OCI-LY7 (cell line): Measurements from ENCODE around the gene COL18A1. TPM values are rescaled to one million over a fixed set of nuclear protein-coding genes. Genes with fewer than 3 reads are reported as not detected.

Source experiments
- Bru-seq: library from RNA; stranded (reverse); fragments of 400-500 nt; gene quantifications from one replicate; lab custom pipeline; 2021; lab: Mats Ljungman, UMichigan
- BruChase-seq, 2 experiments: library from RNA; stranded (reverse); fragments of 400-500 nt; gene quantifications; one replicate each; lab custom pipeline; 2021; lab: Mats Ljungman, UMichigan
- BruUV-seq: library from RNA; stranded (reverse); fragments of 400-500 nt; replicated peaks from 2 replicates; lab custom pipeline; 2021; lab: Mats Ljungman, UMichigan
- CTCF ChIA-PET: fragments of 300-600 bp; sonication (Branson Sonifier 250); formaldehyde crosslinking; loops from one replicate; lab custom pipeline; 2022; ENCODE audit warnings: antibody characterized with exemption; ENCODE audit not compliant: unreplicated experiment; lab: Charles Lee
- POLR2A ChIA-PET: fragments of 300-600 bp; sonication (Branson Sonifier 250); formaldehyde crosslinking; loops from one replicate; lab custom pipeline; 2022; ENCODE audit warnings: antibody characterized with exemption; lab: Charles Lee
- DNase-seq: peaks from one replicate; pipeline ENCODE4 v3.0.0-alpha.2; 2015; ENCODE audit warnings: low spot score
- H2AFZ ChIP-seq: fragments of 200-600 bp; sonication (generic), shearing (Covaris generic); 2 replicates; pipeline ENCODE4 v1.6.1; 2014; ENCODE audit warnings: mild to moderate bottlenecking, antibody characterized with exemption, low read length, moderate library complexity
- H3K27ac ChIP-seq: fragments of 200-600 bp; sonication (generic); 2 replicates; pipeline ENCODE4 v1.5.1; 2014; ENCODE audit warnings: mixed run types, low read depth, mild to moderate bottlenecking, moderate library complexity, low read length, inconsistent platforms; ENCODE audit not compliant: poor library complexity, severe bottlenecking
- H3K36me3 ChIP-seq: fragments of 200-600 bp; sonication (generic); 2 replicates; pipeline ENCODE4 v1.6.1; 2014; ENCODE audit warnings: mild to moderate bottlenecking, antibody characterized with exemption, low read length, moderate library complexity, mixed read lengths; ENCODE audit not compliant: insufficient read depth
- H3K4me1 ChIP-seq: fragments of 200-600 bp; sonication (generic); 2 replicates; pipeline ENCODE4 v1.5.1; 2014; ENCODE audit warnings: mild to moderate bottlenecking, low read length; ENCODE audit not compliant: insufficient read depth, poor library complexity, severe bottlenecking
- H3K4me2 ChIP-seq: fragments of 200-600 bp; sonication (generic); 2 replicates; pipeline ENCODE4 v1.6.1; 2014; ENCODE audit warnings: mild to moderate bottlenecking, low read length
- H3K4me3 ChIP-seq: fragments of 200-600 bp; sonication (generic); 2 replicates; pipeline ENCODE4 v1.5.1; 2014; ENCODE audit warnings: mild to moderate bottlenecking, low read depth, low read length; ENCODE audit not compliant: poor library complexity, severe bottlenecking
- H3K79me2 ChIP-seq: fragments of 200-600 bp; sonication (generic); 2 replicates; pipeline ENCODE4 v1.6.1; 2016; ENCODE audit warnings: low read depth, mild to moderate bottlenecking, low read length, moderate library complexity, mixed read lengths; ENCODE audit not compliant: insufficient read depth
- H3K9me2 ChIP-seq: fragments of 200-600 bp; sonication (generic); 2 replicates; pipeline ENCODE4 v1.6.1; 2016; ENCODE audit warnings: mild to moderate bottlenecking, low read length, mixed read lengths; ENCODE audit not compliant: insufficient read depth
- H3K9me3 ChIP-seq: fragments of 200-600 bp; sonication (generic); 2 replicates; pipeline ENCODE4 v1.6.1; 2014; ENCODE audit warnings: mild to moderate bottlenecking, mixed run types, low read length, mixed read lengths
- H4K20me1 ChIP-seq: fragments of 200-600 bp; sonication (generic); 2 replicates; pipeline ENCODE4 v1.6.1; 2014; ENCODE audit warnings: mild to moderate bottlenecking, antibody characterized with exemption, low read length, moderate library complexity, mixed read lengths; ENCODE audit not compliant: insufficient read depth
- CTCF ChIP-seq: fragments of 200-600 bp; sonication (generic); conservative IDR thresholded peaks from 2 replicates; pipeline ENCODE4 v1.5.1; 2014; ENCODE audit warnings: mild to moderate bottlenecking, antibody characterized with exemption, low read length, moderate library complexity, mixed read lengths
- EZH2phosphoT487 ChIP-seq: fragments of 200-600 bp; sonication (generic); IDR thresholded peaks from 2 replicates; pipeline ENCODE4 v1.6.1; 2018; ENCODE audit warnings: low read depth, borderline replicate concordance, mild to moderate bottlenecking, mixed run types, antibody characterized with exemption, low read length, moderate library complexity, mixed read lengths
- intact Hi-C: fragments of 100-400 bp; cut with micrococcal nuclease; formaldehyde crosslinking; loops from one replicate; pipeline ENCODE4 v1.10.0; 2022; ENCODE audit not compliant: unreplicated experiment
- long read RNA-seq: library from polyadenylated mRNA; stranded (forward); transcript quantifications from one replicate; pipeline ENCODE4 v2.0.0, GENCODE V29; 2022
- total RNA-seq, 2 experiments: library from RNA; depleted of rRNA in 1 of 2; stranded (reverse); fragments of >200 nt in 1 of 2; shearing (Covaris generic) in 1 of 2; gene quantifications; 2 replicates each; pipeline ENCODE4 v1.2.3, GENCODE V29; 2014 to 2022

COL18A1 gene
- total RNA-seq (2014; rRNA removed; shearing (Covaris generic)) = 4.9 and 7.4 TPM in 2 replicates
- total RNA-seq (2022) = 0.18 and 0.23 TPM in 2 replicates
- Bru-seq, nascent RNA = percentile 6 among the genes with signal in this experiment
- percentile 8 among the genes with signal in this experiment for BruChase-seq, experiment 1, labeled RNA remaining after a 6-hour chase
- percentile 11 among the genes with signal in this experiment for BruChase-seq, experiment 2, labeled RNA remaining after a 2-hour chase
- long read RNA-seq = 0 reads

DNA sequence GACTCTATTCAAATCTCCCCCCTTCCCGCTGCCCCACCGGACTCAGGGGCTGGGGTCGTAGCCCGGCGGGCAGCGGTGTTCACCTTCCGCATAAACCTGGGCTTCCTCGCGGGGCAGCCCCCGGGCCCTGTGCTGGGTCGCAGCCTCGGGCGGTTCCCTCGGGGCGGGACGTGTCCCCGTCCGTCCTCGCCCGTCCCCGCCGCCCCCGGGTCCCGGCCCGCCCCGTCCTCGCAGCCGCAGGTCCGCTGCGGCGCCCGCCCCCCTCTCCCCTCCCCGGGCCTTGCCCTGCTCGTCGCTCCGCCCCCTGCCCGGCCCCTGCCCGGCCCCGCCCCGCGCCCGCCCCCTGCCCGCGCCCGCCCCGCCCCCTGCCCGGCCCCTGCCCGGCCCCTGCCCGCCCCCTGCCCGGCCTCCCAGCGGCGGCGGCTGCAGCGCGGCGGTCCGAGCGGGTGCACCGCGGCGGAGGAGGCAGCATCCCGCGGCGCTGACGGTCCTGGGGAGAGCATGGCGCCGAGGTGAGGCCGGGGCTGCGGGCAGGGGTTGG, at the start of gene COL18A1:
COL18A1 (plus strand) TSS at position 436 of the 541 bp plus-strand sequence; CDS start at position 502, 66 bp downstream.
- Histone ChIP-seq H3K4me2 (no peak within 1 kb of the TSS), H3K4me3 (no peak within 1 kb of the TSS), H3K27ac (no peak within 1 kb of the TSS), H3K36me3 (no peaks in the 10 kb centered on the region), H3K4me1 (no peaks in the 10 kb centered on the region), H2AFZ (no peak within 1 kb of the TSS), H4K20me1 (no peaks in the 10 kb centered on the region), H3K9me2 (no peaks in the 10 kb centered on the region), H3K9me3 (no peaks in the 10 kb centered on the region), H3K79me2 (no peaks in the 10 kb centered on the region)
- intact Hi-C loops = no loop called here
- no TSS peak for BruUV-seq
- POLR2A ChIA-PET = no interaction called here
- CTCF ChIA-PET = no interaction called here
- TF ChIP-seq CTCF (no peak), EZH2phosphoT487 (no peak)
- DNase-seq = no peak

DNA sequence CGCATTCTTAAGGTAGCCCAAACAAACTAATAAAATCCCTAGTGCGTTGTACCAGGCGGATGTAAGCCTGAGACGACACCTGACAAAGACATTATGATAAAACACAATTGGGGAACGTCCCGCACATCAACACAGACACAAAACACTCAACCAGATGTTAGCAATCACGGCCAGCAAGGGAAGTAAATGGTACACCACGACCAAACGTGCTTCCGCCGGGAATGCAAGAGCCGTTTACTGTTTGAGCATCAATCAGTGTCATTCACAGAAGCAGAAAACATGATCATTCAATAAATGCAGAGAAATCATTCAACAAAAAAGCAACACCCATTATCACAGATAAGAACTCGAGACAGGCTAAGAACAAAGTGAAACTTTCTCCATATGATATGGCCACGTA, 49.4 kb upstream of the COL18A1 start:
- Histone ChIP-seq H3K4me1 (no peaks in the 10 kb centered on the region), H2AFZ (no peak overlapping the region), H4K20me1 (no peaks in the 10 kb centered on the region), H3K4me2 (no peak overlapping the region), H3K36me3 (no peaks in the 10 kb centered on the region), H3K4me3 (no peak overlapping the region), H3K9me3 (no peaks in the 10 kb centered on the region), H3K9me2 (no peaks in the 10 kb centered on the region), H3K27ac (no peak overlapping the region), H3K79me2 (no peaks in the 10 kb centered on the region)
- no peak for DNase-seq
- BruUV-seq = no TSS peak
- TF ChIP-seq CTCF (no peak), EZH2phosphoT487 (no peak)
- POLR2A ChIA-PET = no interaction called here
- intact Hi-C loops = no loop called here
- CTCF ChIA-PET = no interaction called here

DNA sequence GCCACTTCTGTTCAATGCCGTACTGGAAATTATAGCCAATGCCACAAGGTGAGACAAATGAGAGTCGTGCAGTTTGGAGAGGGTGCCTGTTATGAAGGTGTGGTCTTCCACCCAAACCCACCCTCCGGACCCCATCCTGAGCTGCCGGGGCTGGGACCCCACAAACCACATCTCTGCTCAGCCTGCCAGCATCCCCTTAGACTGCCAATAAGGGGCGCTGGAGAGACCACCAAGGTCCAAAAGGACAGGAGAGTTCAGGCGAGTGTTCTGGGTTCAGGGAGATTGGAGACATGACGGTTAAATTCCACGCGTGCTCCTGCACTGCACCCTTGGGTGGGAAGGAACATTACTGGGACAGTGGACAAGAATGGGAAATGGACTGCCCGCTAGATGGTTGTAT, 48.7 kb upstream of the COL18A1 start:
- POLR2A ChIA-PET = no interaction called here
- BruUV-seq = no TSS peak
- intact Hi-C loops = no loop called here
- H3K4me2 ChIP-seq = no peak overlapping the region
- TF ChIP-seq EZH2phosphoT487 (no peak), CTCF (peak; percentile 38)
- no peaks in the 10 kb centered on the region for H4K20me1 ChIP-seq
- H2AFZ ChIP-seq = no peak overlapping the region
- no peaks in the 10 kb centered on the region for H3K9me2 ChIP-seq
- no peak for DNase-seq
- H3K4me3 ChIP-seq = no peak overlapping the region
- no peaks in the 10 kb centered on the region for H3K4me1 ChIP-seq
- H3K79me2 ChIP-seq = no peaks in the 10 kb centered on the region
- no peaks in the 10 kb centered on the region for H3K36me3 ChIP-seq
- no peaks in the 10 kb centered on the region for H3K9me3 ChIP-seq
- H3K27ac ChIP-seq = no peak overlapping the region
- CTCF ChIA-PET = no interaction called here
